ENCODE data around the gene ZNF764.
"Not testable (repeated sequence)": the region's sequence is repeated elsewhere in the genome, so short reads cannot be mapped to it uniquely, and the experiment has no call there.

Gene ZNF764

GRCh38 chr16:30551781-30552180, 6.4 kb downstream of the ZNF764 start:
- H3K27me3 ChIP-seq (replicated peaks; ENCODE audit: control insufficient read depth, insufficient read depth, low read length) = no peaks in the 10 kb centered on the region
- no peak for DNase-seq (ENCODE audit: extremely low read depth, insufficient read length)
- H3K36me3 ChIP-seq (ENCODE audit: control insufficient read depth, insufficient read depth, low read length) = peaks cover 7% of the 10 kb centered on the region; the same call in 1 of the 2 replicates
- TF ChIP-seq, protein P1, sequence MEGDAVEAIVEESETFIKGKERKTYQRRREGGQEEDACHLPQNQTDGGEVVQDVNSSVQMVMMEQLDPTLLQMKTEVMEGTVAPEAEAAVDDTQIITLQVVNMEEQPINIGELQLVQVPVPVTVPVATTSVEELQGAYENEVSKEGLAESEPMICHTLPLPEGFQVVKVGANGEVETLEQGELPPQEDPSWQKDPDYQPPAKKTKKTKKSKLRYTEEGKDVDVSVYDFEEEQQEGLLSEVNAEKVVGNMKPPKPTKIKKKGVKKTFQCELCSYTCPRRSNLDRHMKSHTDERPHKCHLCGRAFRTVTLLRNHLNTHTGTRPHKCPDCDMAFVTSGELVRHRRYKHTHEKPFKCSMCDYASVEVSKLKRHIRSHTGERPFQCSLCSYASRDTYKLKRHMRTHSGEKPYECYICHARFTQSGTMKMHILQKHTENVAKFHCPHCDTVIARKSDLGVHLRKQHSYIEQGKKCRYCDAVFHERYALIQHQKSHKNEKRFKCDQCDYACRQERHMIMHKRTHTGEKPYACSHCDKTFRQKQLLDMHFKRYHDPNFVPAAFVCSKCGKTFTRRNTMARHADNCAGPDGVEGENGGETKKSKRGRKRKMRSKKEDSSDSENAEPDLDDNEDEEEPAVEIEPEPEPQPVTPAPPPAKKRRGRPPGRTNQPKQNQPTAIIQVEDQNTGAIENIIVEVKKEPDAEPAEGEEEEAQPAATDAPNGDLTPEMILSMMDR (IDR thresholded peaks at IDR 0.05; ENCODE audit: insufficient read depth, low read length, poor library complexity, severe bottlenecking) = no peak
- no peak overlapping the region for H3K4me3 ChIP-seq (replicated peaks; ENCODE audit: low read depth, low read length)

DNA sequence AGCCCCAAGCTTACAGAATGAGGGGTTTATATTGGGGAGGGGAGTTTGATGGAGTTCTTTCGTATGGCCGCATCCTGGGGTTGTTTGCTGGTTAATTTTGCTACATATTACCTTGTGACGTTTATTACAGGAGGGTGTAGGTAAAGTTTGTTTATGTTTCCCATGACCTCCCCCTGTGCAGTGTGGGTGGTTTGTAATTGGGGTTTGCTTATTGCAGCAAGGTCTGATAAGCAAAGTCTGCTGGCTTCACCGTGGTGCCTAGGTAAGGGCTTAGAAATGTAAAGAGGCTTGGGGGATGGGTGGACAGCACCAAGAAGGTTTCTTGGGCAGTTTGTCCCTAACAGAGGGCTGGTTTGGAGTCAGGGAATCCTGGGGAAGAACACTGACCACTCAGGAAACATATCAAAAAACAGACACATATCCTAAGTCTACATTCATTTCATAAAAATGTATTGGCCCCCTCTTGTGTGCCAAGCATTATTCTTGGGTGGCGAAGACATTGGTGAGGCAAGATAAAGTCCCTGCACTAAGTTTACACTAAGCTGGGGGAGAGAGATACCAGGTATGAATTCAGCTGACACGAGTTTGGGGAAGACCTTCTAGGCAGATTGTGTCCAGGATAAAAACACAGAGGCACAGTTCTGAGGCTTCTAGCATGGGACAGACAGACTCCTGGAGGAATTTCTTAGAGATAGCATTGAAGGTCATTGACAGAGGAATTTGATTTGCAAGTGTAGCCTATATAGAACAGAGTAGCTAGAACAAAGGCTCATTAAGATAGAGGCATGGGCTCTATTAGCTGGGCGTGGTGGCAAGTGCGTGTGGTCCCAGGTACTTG, 9.5 kb downstream of the ZNF764 start:
- H3K36me3 ChIP-seq (ENCODE audit: control insufficient read depth, insufficient read depth, low read length) = peaks cover 2% of the 10 kb centered on the region; the same call in 1 of the 2 replicates
- no peak overlapping the region for H3K4me3 ChIP-seq (replicated peaks; ENCODE audit: low read depth, low read length)
- H3K27me3 ChIP-seq (replicated peaks; ENCODE audit: control insufficient read depth, insufficient read depth, low read length) = no peaks in the 10 kb centered on the region
- TF ChIP-seq, protein P1 (IDR thresholded peaks at IDR 0.05; ENCODE audit: insufficient read depth, low read length, poor library complexity, severe bottlenecking) = no peak
- DNase-seq (ENCODE audit: extremely low read depth, insufficient read length) = no peak

GRCh38 chr16:30546115-30546514, 12.1 kb downstream of the ZNF764 start:
- TF ChIP-seq, protein P1 (IDR thresholded peaks at IDR 0.05; ENCODE audit: insufficient read depth, low read length, poor library complexity, severe bottlenecking) = no peak
- H3K36me3 ChIP-seq (ENCODE audit: control insufficient read depth, insufficient read depth, low read length) = no peaks in the 10 kb centered on the region; the same call in 1 of the 2 replicates
- no peak for DNase-seq (ENCODE audit: extremely low read depth, insufficient read length)
- H3K27me3 ChIP-seq (replicated peaks; ENCODE audit: control insufficient read depth, insufficient read depth, low read length) = no peaks in the 10 kb centered on the region
- no peak overlapping the region for H3K4me3 ChIP-seq (replicated peaks; ENCODE audit: low read depth, low read length)

GRCh38 chr16:30543067-30543466, 15.1 kb downstream of the ZNF764 start:
- no peaks in the 10 kb centered on the region; the same call in 1 of the 2 replicates for H3K36me3 ChIP-seq (ENCODE audit: control insufficient read depth, insufficient read depth, low read length)
- TF ChIP-seq, protein P1 (IDR thresholded peaks at IDR 0.05; ENCODE audit: insufficient read depth, low read length, poor library complexity, severe bottlenecking) = no peak
- no peak overlapping the region for H3K4me3 ChIP-seq (replicated peaks; ENCODE audit: low read depth, low read length)
- no peak for DNase-seq (ENCODE audit: extremely low read depth, insufficient read length)
- H3K27me3 ChIP-seq (replicated peaks; ENCODE audit: control insufficient read depth, insufficient read depth, low read length) = no peaks in the 10 kb centered on the region

- TF ChIP-seq, protein P1 (IDR thresholded peaks at IDR 0.05; ENCODE audit: insufficient read depth, low read length, poor library complexity, severe bottlenecking) = no peak
- Histone ChIP-seq H3K4me3 (replicated peaks; ENCODE audit: low read depth, low read length) (no peak overlapping the region), H3K27me3 (replicated peaks; ENCODE audit: control insufficient read depth, insufficient read depth, low read length) (no peaks in the 10 kb centered on the region), H3K36me3 (ENCODE audit: control insufficient read depth, insufficient read depth, low read length) (no peaks in the 10 kb centered on the region; the same call in 1 of the 2 replicates)
- DNase-seq (ENCODE audit: extremely low read depth, insufficient read length) = no peak
Measured at GRCh38 chr16:30541502-30542329, 16.5 kb downstream of the ZNF764 start.

GRCh38 chr16:30540916-30541464, 17.2 kb downstream of the ZNF764 start:
- H3K36me3 ChIP-seq (ENCODE audit: control insufficient read depth, insufficient read depth, low read length); H3K4me3 ChIP-seq (replicated peaks; ENCODE audit: low read depth, low read length); H3K27me3 ChIP-seq (replicated peaks; ENCODE audit: control insufficient read depth, insufficient read depth, low read length); DNase-seq (ENCODE audit: extremely low read depth, insufficient read length): not testable (repeated sequence)

DNA sequence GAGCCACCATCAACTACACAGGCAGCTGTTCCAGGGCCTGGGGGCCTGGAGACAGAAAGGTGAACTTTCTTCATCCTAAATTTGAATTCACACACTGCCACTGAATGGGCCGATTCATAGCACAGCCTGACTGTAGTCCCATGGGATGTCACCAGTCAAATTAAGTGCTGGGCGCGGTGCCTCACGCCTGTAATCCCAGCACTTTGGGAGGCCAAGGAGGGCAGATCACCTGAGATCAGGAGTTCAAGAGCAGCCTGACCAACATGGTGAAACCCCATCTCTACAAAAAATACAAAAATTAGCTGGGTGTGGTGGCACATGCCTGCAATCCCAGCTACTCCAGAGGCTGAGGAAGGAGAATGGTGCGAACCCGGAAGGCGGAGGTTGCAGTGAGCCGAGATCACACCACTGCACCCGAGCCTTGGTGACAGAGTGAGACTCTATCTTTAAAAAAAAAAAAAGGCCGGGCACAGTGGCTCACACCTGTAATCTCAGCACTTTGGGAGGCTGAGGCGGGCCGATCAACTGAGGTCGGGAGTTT, 18.1 kb downstream of the ZNF764 start:
- H3K4me3 ChIP-seq (replicated peaks; ENCODE audit: low read depth, low read length); H3K27me3 ChIP-seq (replicated peaks; ENCODE audit: control insufficient read depth, insufficient read depth, low read length); H3K36me3 ChIP-seq (ENCODE audit: control insufficient read depth, insufficient read depth, low read length); DNase-seq (ENCODE audit: extremely low read depth, insufficient read length): not testable (repeated sequence)
